Activated naive CD8-positive, alpha-beta T cell treated with anti-CD3 and anti-CD28 coated beads for 36 hours (primary cell): ENCODE data around the gene SNCAIP. TPM values are rescaled to one million over a fixed set of nuclear protein-coding genes. Genes with fewer than 3 reads are reported as not detected.

Experiments
- DNase-seq: peaks from one replicate; pipeline ENCODE4 v3.0.0; 2021
- H3K27ac Mint-ChIP-seq: one replicate; pipeline ENCODE4 v1.8.0; 2022; ENCODE audit warnings: mild to moderate bottlenecking, moderate library complexity, mixed read lengths
- H3K27me3 Mint-ChIP-seq: one replicate; pipeline ENCODE4 v1.8.0; 2022; ENCODE audit warnings: mild to moderate bottlenecking, mixed read lengths
- H3K36me3 Mint-ChIP-seq: one replicate; pipeline ENCODE4 v1.8.0; 2021; ENCODE audit warnings: mild to moderate bottlenecking, mixed read lengths
- H3K4me1 Mint-ChIP-seq: one replicate; pipeline ENCODE4 v1.8.0; 2021; ENCODE audit warnings: mixed read lengths
- H3K4me3 Mint-ChIP-seq: one replicate; pipeline ENCODE4 v1.8.0; 2022; ENCODE audit warnings: mild to moderate bottlenecking, moderate library complexity, mixed read lengths
- H3K9me3 Mint-ChIP-seq: one replicate; pipeline ENCODE4 v1.8.0; 2022; ENCODE audit warnings: mixed read lengths
- total RNA-seq, 2 experiments: library from RNA; stranded (reverse); gene quantifications; one replicate each; pipeline ENCODE4 v1.2.3, GENCODE V29; 2021

The SNCAIP gene
- not detected for total RNA-seq

DNA sequence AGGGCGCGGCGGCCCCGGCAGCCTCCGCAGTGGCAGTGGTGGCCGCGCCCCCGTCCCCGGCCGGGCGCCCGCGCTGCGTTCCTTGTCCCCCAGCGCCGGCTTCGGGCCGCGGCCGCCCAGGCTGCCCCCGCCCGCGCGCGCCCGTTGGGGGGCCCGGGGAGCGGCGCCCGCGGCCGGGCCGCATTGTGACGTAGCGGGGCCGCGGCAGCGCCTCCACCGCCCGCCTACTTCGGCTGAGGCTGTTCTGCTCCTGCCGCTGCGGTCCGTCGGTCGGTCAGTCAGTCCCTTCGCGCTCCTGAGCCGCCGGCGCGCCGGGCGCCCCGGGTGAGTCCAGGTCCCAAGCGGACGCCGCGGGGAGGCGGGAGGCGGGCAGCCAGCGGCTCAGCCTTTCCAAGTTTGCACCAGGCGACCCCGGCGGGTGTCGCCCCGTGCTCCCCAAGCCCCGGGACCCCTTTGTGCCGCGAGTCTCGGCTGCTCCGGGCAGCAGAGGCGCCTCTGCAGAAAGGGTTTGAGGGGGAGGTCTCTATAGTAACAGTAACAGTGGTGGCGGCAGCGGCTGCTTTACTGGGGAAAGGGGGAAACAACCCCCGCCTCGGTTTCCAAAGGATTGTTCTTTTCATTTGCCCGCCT lies at the start of gene SNCAIP:
Gene SNCAIP (plus strand): TSS at position 277 of the 630 bp plus-strand sequence. CDS start 78,898 bp downstream, outside the sequence.
- Mint-ChIP-seq H3K9me3 (no peaks in the 10 kb centered on the region), H3K27me3 (peaks cover 72% of the 10 kb centered on the region), H3K4me3 (peak within 1 kb of the TSS; percentile 29), H3K27ac (no peak within 1 kb of the TSS), H3K4me1 (peaks cover 7% of the 10 kb centered on the region), H3K36me3 (no peaks in the 10 kb centered on the region)
- peak; percentile 3 for DNase-seq

DNA sequence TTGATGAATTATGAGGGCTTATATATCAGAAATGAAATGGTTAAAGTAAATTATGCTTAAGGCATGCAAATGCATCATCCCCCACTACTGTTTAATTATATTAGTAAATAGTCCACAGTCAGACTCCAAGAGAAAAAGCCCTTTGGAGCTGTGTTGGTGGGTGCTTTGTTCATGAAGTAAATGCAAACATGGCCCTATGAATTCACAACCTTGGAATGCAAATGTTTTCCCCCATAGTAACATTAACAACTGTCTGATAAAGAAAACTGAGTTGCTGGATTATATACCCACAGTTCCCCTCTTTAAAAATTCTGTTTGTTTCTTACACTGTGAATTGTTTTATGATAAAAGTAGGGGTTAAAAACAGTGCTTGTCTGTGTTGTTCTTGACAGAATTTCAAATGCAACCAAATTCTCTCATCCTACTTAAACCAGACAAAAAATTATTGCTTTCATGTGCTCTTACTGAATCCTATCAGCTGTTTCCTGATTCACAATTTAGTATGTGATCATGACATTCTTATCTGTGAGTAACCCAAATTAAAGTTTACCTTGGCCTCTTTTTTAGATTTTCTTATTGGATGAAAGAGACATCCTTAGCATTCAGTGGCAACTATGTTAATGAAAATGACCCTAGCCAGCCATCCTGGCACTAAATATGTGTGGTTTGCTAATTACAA lies 48.5 kb upstream of the SNCAIP start:
- H3K4me1 Mint-ChIP-seq = no peaks in the 10 kb centered on the region
- H3K36me3 Mint-ChIP-seq = no peaks in the 10 kb centered on the region
- H3K9me3 Mint-ChIP-seq = peaks cover 2% of the 10 kb centered on the region

GRCh38 chr5:122264610-122265009 lies 47.4 kb upstream of the SNCAIP start:
- no peaks in the 10 kb centered on the region for H3K4me1 Mint-ChIP-seq
- H3K27me3 Mint-ChIP-seq = peaks cover 5% of the 10 kb centered on the region
- no peak for DNase-seq
- H3K4me3 Mint-ChIP-seq = no peak overlapping the region
- H3K9me3 Mint-ChIP-seq = peaks cover 2% of the 10 kb centered on the region
- no peaks in the 10 kb centered on the region for H3K36me3 Mint-ChIP-seq
- no peak overlapping the region for H3K27ac Mint-ChIP-seq

More for the DNA sequence above, 48.5 kb upstream of the SNCAIP start:
- H3K27ac Mint-ChIP-seq = no peak overlapping the region
- no peak overlapping the region for H3K4me3 Mint-ChIP-seq
- no peak for DNase-seq
- H3K27me3 Mint-ChIP-seq = peaks cover 5% of the 10 kb centered on the region

DNA sequence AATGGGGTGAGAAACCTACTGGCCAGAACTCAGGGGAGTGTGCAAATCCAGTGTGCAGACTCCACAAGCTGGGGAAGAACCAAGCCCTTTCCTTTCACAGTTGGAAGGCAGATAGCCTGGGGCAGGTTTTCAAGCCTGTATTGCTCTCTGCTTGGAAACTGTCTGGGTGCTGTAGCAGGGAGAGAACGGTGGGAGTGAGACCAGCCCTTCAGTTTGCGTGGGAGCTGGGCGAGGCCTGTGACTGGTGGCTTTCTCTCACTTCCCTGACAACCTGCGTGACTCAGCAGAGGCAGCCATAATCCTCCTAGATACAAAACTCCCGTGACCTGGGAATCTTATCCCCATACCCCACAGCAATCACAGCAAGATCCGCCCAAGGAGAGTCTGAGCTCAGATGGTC lies 44.9 kb upstream of the SNCAIP start:
- peaks cover 5% of the 10 kb centered on the region for H3K9me3 Mint-ChIP-seq
- DNase-seq = no peak
- no peaks in the 10 kb centered on the region for H3K36me3 Mint-ChIP-seq
- H3K4me3 Mint-ChIP-seq = no peak overlapping the region
- H3K4me1 Mint-ChIP-seq = no peaks in the 10 kb centered on the region
- H3K27me3 Mint-ChIP-seq = peaks cover 5% of the 10 kb centered on the region
- no peak overlapping the region for H3K27ac Mint-ChIP-seq

DNA sequence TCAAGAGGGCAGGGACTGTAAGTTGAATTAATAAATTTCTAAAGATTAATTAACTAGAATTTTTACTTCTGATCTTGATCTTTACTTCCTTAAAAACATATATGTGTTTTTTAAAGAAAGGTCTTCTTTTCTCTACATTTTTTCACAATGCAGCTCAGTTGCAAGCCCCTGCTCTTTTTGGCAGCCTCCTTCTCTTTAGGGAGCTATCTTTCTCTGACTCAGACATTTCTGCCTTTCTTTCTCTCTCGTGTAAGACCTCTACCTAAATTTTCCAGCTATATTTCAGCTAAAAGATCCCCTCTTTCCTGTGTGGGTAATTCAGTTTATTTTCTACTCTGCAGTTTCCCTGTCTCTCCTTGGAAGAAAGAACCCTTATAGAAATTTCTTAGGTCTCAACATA lies 38.3 kb upstream of the SNCAIP start:
- DNase-seq = no peak
- Mint-ChIP-seq H3K36me3 (no peaks in the 10 kb centered on the region), H3K27me3 (no peaks in the 10 kb centered on the region)

GRCh38 chr5:122283592-122283991 lies 28.4 kb upstream of the SNCAIP start:
- H3K9me3 Mint-ChIP-seq = peaks cover 8% of the 10 kb centered on the region
- H3K4me1 Mint-ChIP-seq = no peaks in the 10 kb centered on the region
- no peak for DNase-seq
- H3K27me3 Mint-ChIP-seq = no peaks in the 10 kb centered on the region
- H3K4me3 Mint-ChIP-seq = no peak overlapping the region
- no peak overlapping the region for H3K27ac Mint-ChIP-seq
- no peaks in the 10 kb centered on the region for H3K36me3 Mint-ChIP-seq

More for the DNA sequence above, 38.3 kb upstream of the SNCAIP start:
- H3K4me3 Mint-ChIP-seq = no peak overlapping the region
- no peaks in the 10 kb centered on the region for H3K4me1 Mint-ChIP-seq
- H3K27ac Mint-ChIP-seq = no peak overlapping the region
- H3K9me3 Mint-ChIP-seq = peaks cover 6% of the 10 kb centered on the region

GRCh38 chr5:122286541-122286940 lies 25.5 kb upstream of the SNCAIP start:
- peaks cover 2% of the 10 kb centered on the region for H3K9me3 Mint-ChIP-seq
- DNase-seq = no peak
- H3K27me3 Mint-ChIP-seq = no peaks in the 10 kb centered on the region
- no peaks in the 10 kb centered on the region for H3K36me3 Mint-ChIP-seq
- H3K4me1 Mint-ChIP-seq = no peaks in the 10 kb centered on the region
- no peak overlapping the region for H3K4me3 Mint-ChIP-seq
- H3K27ac Mint-ChIP-seq = no peak overlapping the region

DNA sequence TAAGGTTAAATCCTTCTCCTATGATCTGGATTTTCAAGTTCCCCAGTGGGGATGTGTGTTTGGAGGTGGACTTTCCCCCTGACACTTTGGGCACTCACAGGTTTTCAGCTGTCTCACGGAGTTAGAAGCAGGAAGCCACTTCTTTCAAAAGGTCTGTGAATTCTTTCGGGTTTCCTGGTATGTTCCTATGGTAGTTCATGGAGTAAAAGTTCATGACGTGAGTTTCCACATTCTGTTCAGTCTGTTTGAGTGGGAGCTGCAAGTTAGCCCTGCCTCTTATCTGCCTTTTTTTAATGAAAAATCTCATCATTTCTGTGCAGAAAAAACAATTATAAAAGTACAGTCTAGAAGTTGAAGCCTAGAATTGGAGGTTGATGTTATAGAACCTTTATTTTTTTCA lies 24.9 kb upstream of the SNCAIP start:
- Mint-ChIP-seq H3K9me3 (peaks cover 2% of the 10 kb centered on the region), H3K27me3 (no peaks in the 10 kb centered on the region), H3K4me3 (no peak overlapping the region), H3K4me1 (no peaks in the 10 kb centered on the region), H3K36me3 (no peaks in the 10 kb centered on the region), H3K27ac (no peak overlapping the region)
- DNase-seq = no peak

DNA sequence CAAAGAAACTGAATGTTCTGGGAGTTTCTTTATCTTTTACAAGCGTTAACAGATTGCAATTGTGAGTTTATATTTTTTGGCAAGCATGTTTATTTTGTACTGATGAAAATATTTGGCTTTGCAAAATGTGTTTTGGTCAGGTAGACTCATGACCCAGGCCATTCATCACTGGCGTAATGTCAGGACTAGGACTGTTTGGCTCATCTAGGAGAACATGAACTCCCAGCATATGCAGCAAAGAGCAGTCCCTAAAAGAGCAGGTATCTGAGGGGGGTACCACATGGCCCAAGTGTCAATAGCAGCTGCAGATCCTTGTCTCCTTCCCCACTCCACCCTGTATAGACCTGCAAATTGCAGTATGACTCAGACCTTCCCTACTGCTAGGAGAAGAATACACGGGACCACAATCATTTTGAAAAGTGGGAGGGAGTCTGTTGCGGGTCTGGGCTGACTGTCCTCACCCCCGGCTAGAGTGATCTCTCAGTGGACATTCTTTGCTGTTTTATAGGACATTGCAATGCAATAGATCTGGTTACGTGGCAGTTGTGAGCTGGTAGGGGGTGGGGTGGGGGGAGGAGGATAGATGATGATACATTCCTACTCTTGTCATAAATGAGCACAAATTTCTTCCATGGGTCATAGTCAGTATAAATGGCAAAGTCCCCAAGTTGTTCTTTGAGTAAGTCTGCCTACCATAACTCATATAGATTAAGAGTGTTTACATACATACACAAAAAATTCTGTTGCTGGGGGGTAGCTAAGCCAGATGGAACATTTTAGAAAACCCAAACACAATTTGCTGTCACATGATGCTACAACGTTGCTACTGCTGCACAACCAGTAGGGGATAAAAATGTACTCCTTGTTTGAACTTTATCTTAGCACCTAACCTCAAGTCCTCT lies 20.8 kb upstream of the SNCAIP start:
- no peaks in the 10 kb centered on the region for H3K36me3 Mint-ChIP-seq
- H3K9me3 Mint-ChIP-seq = peaks cover 1% of the 10 kb centered on the region
- no peak overlapping the region for H3K4me3 Mint-ChIP-seq
- no peak for DNase-seq
- H3K27ac Mint-ChIP-seq = no peak overlapping the region
- H3K4me1 Mint-ChIP-seq = no peaks in the 10 kb centered on the region
- H3K27me3 Mint-ChIP-seq = peaks cover 10% of the 10 kb centered on the region

GRCh38 chr5:122292332-122292731 lies 19.7 kb upstream of the SNCAIP start:
- no peak for DNase-seq
- no peak overlapping the region for H3K27ac Mint-ChIP-seq
- no peak overlapping the region for H3K4me3 Mint-ChIP-seq
- H3K4me1 Mint-ChIP-seq = no peaks in the 10 kb centered on the region
- H3K36me3 Mint-ChIP-seq = no peaks in the 10 kb centered on the region
- H3K27me3 Mint-ChIP-seq = peaks cover 10% of the 10 kb centered on the region
- H3K9me3 Mint-ChIP-seq = peaks cover 1% of the 10 kb centered on the region

- Mint-ChIP-seq H3K4me1 (no peaks in the 10 kb centered on the region), H3K27me3 (peaks cover 10% of the 10 kb centered on the region), H3K4me3 (no peak overlapping the region), H3K9me3 (peaks cover 1% of the 10 kb centered on the region), H3K27ac (no peak overlapping the region), H3K36me3 (no peaks in the 10 kb centered on the region)
- no peak for DNase-seq
Measured at GRCh38 chr5:122295138-122295537, 16.9 kb upstream of the SNCAIP start.

DNA sequence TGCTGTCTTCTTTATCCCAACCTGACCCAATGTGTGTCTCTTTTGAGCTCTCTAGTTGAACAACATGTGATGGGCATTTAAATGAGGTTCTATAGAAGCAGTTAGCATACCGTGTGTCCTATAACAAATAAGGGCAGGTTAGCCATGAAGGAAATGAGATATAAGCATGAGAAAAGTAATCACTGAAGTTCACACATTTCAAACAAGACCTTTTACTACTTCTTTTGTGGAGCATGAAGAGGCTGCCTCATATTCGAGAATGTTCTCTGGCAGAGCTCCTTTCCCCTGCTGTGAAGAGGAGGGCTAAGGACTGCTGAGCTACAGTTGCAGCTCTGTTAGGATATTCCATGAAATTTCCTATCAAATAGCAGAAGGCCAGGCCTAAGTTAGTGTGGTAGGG lies 15.2 kb upstream of the SNCAIP start:
- H3K27ac Mint-ChIP-seq = no peak overlapping the region
- no peaks in the 10 kb centered on the region for H3K36me3 Mint-ChIP-seq
- peaks cover 10% of the 10 kb centered on the region for H3K27me3 Mint-ChIP-seq
- H3K4me1 Mint-ChIP-seq = no peaks in the 10 kb centered on the region
- no peak overlapping the region for H3K4me3 Mint-ChIP-seq
- no peak for DNase-seq
- H3K9me3 Mint-ChIP-seq = peaks cover 1% of the 10 kb centered on the region

GRCh38 chr5:122297587-122298298 lies 14.3 kb upstream of the SNCAIP start:
- peaks cover 10% of the 10 kb centered on the region for H3K27me3 Mint-ChIP-seq
- DNase-seq = no peak
- no peaks in the 10 kb centered on the region for H3K36me3 Mint-ChIP-seq
- no peak overlapping the region for H3K4me3 Mint-ChIP-seq
- no peak overlapping the region for H3K27ac Mint-ChIP-seq
- no peaks in the 10 kb centered on the region for H3K4me1 Mint-ChIP-seq
- peaks cover 1% of the 10 kb centered on the region for H3K9me3 Mint-ChIP-seq

DNA sequence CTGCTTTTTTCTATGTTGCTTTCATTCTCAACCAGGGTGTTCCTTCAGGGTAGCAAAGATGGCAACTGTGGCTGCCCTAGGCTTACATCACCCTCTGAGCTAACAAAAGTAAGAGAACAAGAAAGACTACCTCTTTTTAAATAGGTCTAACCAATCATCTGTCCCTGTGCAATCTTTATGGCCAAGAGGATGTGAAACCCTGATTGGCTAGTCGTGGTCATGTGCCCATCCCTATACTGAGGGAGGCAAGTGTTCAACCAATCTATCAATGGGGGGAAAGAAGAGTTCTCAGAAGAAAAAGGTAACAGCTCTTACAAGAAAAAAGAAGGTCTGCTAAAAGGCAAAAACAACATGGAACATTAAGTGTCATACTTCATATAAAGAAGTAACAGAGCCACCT lies 11.7 kb upstream of the SNCAIP start:
- Mint-ChIP-seq H3K27ac (no peak overlapping the region), H3K4me3 (no peak overlapping the region), H3K9me3 (no peaks in the 10 kb centered on the region), H3K36me3 (no peaks in the 10 kb centered on the region), H3K4me1 (no peaks in the 10 kb centered on the region), H3K27me3 (no peaks in the 10 kb centered on the region)
- no peak for DNase-seq

DNA sequence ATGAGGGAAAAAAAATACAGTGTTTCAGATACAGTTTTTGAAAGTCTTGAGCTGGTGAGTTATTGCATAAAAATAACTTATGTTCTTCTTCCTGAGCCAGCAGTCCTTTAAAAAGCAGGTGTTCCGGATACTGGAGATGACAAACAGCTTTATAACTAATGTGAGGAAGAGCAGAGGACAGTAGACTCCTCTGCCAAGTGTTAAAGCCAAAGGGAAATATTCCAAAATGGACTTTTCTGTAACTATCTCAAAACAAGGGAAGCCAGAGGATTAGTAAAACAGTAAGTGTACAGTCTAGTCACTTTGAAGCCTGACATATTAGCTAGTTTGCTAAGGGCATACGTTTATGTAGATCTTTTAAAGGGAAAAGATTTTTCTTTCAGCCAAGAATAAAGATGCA lies 11.0 kb upstream of the SNCAIP start:
- H3K27ac Mint-ChIP-seq = no peak overlapping the region
- no peaks in the 10 kb centered on the region for H3K36me3 Mint-ChIP-seq
- no peak overlapping the region for H3K4me3 Mint-ChIP-seq
- no peaks in the 10 kb centered on the region for H3K27me3 Mint-ChIP-seq
- no peaks in the 10 kb centered on the region for H3K4me1 Mint-ChIP-seq
- no peak for DNase-seq
- H3K9me3 Mint-ChIP-seq = no peaks in the 10 kb centered on the region
